GM19099 (cell line): ENCODE results near the gene CLBA1.
A peak's percentile ranks its signal among the peaks of the same experiment; 100 is the strongest.

Experiments used
- POLR2A ChIP-seq: IDR thresholded peaks from 3 replicates; pipeline ENCODE4 v1.6.1; 2011; ENCODE audit warnings: low read depth; ENCODE audit not compliant: insufficient read length; ENCODE audit errors: extremely low read depth

CLBA1 gene

DNA sequence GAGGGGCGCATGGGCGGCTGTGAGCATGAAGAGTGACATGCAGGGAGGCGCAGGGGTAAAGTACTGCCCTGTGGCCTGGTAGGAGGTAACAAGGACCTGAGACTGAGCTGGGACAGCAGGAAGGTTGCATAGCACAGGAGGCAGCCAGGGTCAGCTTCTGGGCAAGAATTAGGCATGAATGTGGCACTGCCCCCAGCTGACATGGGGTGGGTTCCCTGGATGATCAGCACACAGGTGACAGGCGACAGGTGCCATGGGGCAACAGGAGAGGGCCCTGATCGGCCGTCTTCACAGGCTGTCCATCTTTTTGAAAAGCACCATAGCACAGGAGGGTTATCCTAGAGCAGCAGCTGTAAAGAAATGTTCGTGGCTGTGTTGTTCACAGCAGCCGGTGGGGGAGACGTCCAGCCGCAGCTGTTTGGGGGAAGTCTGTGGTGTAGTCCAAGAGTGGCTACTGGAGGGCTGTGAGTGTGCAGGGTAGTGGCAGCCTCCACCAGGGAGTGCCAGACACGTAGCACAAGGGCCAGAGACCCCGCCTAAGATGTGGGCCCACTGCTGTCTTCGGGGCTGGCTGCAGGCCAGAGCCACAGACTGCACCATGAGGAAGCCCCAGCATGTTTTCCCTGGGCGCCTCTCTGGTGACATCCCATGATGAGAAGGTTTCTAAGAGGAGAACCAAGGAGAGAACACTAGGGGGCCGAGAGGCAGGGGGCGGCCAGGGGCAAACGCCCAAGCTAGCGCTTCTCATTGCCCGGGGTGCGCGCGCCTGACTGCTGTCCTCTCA is 8.4 kb downstream of the CLBA1 start:
- no peak for TF ChIP-seq POLR2A

GRCh38 chr14:104994978-104995377 is 9.4 kb downstream of the CLBA1 start:
- no peak for TF ChIP-seq POLR2A

DNA sequence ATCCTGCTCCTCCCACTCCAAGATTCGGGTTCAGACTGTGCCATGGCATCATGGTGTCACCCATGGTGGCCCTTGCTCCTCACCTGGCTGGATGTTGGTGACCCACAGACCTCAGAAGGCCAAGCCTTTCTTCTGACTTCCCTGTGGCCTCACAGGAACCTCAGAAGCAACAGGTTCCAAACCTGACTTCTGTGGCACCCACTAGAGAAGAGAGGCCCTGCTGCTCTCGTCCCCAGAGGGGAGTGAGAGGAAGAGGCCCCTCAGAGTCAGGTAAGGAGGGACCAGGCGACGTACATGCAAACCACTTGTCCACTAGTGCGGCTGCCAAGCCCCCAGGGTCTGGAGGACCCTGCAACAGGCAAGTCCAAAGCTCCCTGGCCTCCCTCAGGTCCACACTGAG is 10.4 kb downstream of the CLBA1 start:
- no peak for TF ChIP-seq POLR2A

DNA sequence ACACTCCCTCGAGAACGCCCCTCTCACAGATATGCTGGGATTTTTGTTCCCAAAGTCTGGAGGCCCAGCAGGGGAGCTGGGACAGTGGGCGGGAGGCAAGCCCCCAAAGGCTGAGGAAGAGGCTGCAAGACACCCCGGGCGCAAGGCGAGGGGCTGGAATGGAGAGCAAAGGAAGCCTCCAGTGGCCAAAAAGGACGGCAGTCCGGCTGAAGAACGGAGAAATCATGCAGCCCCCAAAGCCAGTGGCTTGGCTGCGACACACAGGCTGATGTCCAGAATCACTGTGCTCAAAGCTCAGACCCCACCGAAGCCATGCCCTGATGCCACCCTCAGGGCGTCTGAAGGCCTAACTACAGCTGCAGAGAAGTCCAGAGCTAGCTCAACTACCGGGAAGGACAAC is 10.9 kb downstream of the CLBA1 start:
- no peak for TF ChIP-seq POLR2A

DNA sequence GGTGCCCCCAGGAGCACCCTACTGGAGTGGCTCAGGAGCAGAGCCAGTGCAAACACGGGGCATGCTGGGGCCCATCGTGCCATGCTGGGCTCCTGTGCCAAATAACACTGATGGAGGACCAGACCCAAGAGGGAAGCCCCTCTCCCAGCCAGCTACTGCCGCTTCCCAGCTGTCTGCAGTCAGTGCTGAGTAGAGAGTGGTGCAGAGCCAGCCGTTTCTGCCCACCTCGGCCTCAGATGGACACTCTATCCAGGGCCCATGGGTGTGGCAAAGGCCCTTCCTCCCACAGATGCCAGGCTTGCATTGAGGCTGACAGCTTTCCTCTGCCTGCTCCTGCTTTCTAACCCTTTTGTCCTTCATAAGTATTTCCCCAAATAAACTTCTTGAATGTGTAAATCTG is 13.2 kb downstream of the CLBA1 start:
- no peak for TF ChIP-seq POLR2A

DNA sequence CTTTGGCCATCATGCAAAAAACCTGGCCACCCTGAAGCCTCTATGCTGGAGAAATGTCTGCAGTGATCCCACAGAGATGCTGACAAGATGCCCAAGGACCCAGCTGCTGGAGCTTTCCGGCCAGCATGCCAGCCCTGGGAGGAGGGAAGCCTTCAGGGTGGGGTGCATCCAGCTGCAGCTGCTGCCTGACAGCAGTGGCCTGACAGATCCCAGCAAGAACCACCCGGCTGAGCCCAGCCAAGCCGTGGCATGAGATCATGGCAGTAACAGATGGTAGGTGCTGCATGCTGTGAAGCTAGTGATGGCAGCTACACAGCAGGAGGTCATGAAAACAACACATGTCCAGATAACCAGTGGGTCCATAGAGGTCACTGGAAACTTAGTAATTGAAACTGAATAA is 13.8 kb downstream of the CLBA1 start:
- no peak for TF ChIP-seq POLR2A

- no peak for TF ChIP-seq POLR2A
Observed at GRCh38 chr14:105005329-105005928, 19.8 kb downstream of the CLBA1 start.

GRCh38 chr14:105005929-105006830 is 20.6 kb downstream of the CLBA1 start:
- TF ChIP-seq POLR2A: no peak

- TF ChIP-seq POLR2A: no peak
Observed at GRCh38 chr14:105006831-105007592, 21.4 kb downstream of the CLBA1 start.

- no peak for TF ChIP-seq POLR2A
Observed at GRCh38 chr14:105007593-105008264, 22.1 kb downstream of the CLBA1 start.

DNA sequence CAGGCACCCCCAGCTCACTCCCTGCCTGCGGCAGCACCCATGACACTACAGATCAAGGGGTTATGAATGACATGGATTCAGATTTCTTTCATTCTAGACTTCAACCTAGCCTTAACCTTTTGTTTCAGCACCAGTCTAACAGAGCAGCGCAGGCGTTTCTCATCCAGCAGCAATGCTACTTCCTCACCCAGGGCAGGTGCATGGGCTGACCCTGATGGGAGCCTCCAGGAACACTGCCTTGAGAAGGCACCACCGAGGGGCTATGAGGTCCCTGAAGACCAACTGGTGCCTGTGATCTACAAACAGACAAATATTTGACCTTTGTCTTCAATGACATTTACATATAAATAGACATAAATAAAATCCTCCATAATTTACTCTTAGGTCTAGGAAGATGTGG is 24.5 kb downstream of the CLBA1 start:
- TF ChIP-seq POLR2A: no peak

DNA sequence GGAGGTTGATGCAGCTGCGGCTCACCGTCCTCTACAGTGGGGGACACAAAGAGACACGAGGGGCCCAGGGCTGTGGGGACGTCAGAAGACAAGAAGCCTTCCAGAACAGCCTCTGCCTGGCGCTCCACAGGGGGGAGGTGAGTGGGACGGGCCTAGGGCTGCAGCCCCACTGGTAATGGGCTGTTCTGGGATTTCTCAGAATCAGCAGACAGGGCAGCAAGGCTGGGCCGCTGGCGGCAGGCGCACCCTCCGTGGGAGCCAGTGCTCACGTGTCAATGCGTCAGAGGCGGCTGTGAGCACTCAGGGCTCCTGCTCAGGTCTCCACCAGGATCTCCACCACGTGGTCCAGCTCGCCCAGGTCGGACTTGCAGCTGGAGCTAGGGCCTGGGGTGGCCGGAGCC is 25.3 kb downstream of the CLBA1 start:
- no peak for TF ChIP-seq POLR2A

- TF ChIP-seq POLR2A: peak; percentile 11
Observed at GRCh38 chr14:105011312-105011990, 25.9 kb downstream of the CLBA1 start.
